ENCODE data around the gene S100A3. TPM values are rescaled to one million over a fixed set of nuclear protein-coding genes. Genes with fewer than 3 reads are reported as not detected.

Gene S100A3
- total RNA-seq, 2 experiments from 2014 or later, result not detected

GRCh38 chr1:153545067-153546055, 3.7 kb downstream of the S100A3 start, which contains the start of gene S100A4:
TSS of gene S100A4 (minus strand) at chr1:153545806. CDS start at chr1:153544794, 1,012 bp downstream.
- H3K9me3 Mint-ChIP-seq, result no peaks in the 10 kb centered on the region
- peaks cover 49% of the 10 kb centered on the region for H3K36me3 Mint-ChIP-seq (ENCODE audit: low read depth)

GRCh38 chr1:153544453-153545066, 4.5 kb downstream of the S100A3 start:
- Mint-ChIP-seq H3K36me3 (ENCODE audit: low read depth) (peaks cover 57% of the 10 kb centered on the region), H3K27ac (peak overlapping the region; percentile 98), H3K9me3 (no peaks in the 10 kb centered on the region), H3K4me1 (peaks cover 95% of the 10 kb centered on the region), H3K27me3 (no peaks in the 10 kb centered on the region), H3K4me3 (peak overlapping the region; percentile 96)
- ChIA-PET POLR2A (interaction anchor here (0.5 to 4.5 kb wide), 17 partner anchors 9 to 433 kb away, joined by 3 to 281 read pairs (median 5); partner anchors contain the start of genes CHTOP, JTB, S100A2 and S100A6), CTCF (interaction anchor here (0.6 to 6.5 kb wide), 12 partner anchors 10 to 113 kb away, joined by 3 to 117 read pairs (median 7); partner anchors contain the start of genes CHTOP, S100A2 and S100A6)
- no peak for DNase-seq

More at GRCh38 chr1:153545067-153546055, 3.7 kb downstream of the S100A3 start, which contains the start of gene S100A4:
- peak within 1 kb of the TSS; percentile 98 for H3K27ac Mint-ChIP-seq
- peak within 1 kb of the TSS; percentile 96 for H3K4me3 Mint-ChIP-seq
- CTCF ChIA-PET, result interaction anchor here (0.8 to 6.5 kb wide), 13 partner anchors 9 to 89 kb away, joined by 3 to 117 read pairs (median 5); partner anchors contain the start of genes CHTOP, S100A2 and S100A6
- POLR2A ChIA-PET, result interaction anchor here (0.5 to 4.5 kb wide), 21 partner anchors 8 to 612 kb away, joined by 3 to 281 read pairs (median 4); partner anchors contain the start of genes CHTOP, JTB, S100A2 and S100A6
- H3K27me3 Mint-ChIP-seq, result peaks cover 3% of the 10 kb centered on the region
- peak; percentile 97 for DNase-seq
- H3K4me1 Mint-ChIP-seq, result peaks cover 90% of the 10 kb centered on the region

GRCh38 chr1:153543736-153544135, 5.3 kb downstream of the S100A3 start:
- ChIA-PET POLR2A (interaction anchor here (0.6 to 4.5 kb wide), 6 partner anchors 10 to 91 kb away, joined by 3 to 281 read pairs (median 20); partner anchors contain the start of genes CHTOP, S100A2 and S100A6), CTCF (interaction anchor here (0.6 to 6.5 kb wide), 5 partner anchors 8 to 114 kb away, joined by 3 to 117 read pairs (median 22); partner anchors contain the start of genes S100A2 and S100A6)
- no peaks in the 10 kb centered on the region for H3K9me3 Mint-ChIP-seq
- H3K4me1 Mint-ChIP-seq, result peaks cover 90% of the 10 kb centered on the region
- H3K4me3 Mint-ChIP-seq, result peak overlapping the region; percentile 96
- peaks cover 60% of the 10 kb centered on the region for H3K36me3 Mint-ChIP-seq (ENCODE audit: low read depth)
- DNase-seq, result no peak
- H3K27ac Mint-ChIP-seq, result peak overlapping the region; percentile 98
- no peaks in the 10 kb centered on the region for H3K27me3 Mint-ChIP-seq

- ChIA-PET POLR2A (interaction anchor here (0.6 to 4.5 kb wide), 4 partner anchors 9 to 55 kb away, joined by 3 to 281 read pairs (median 52); partner anchors contain the start of genes S100A2 and S100A6), CTCF (interaction anchor here (1.8 to 6.5 kb wide), 3 partner anchors 9 to 25 kb away, joined by 3 to 117 read pairs (median 26); partner anchors contain the start of gene S100A6)
- no peak for DNase-seq
- H3K36me3 Mint-ChIP-seq (ENCODE audit: low read depth), result peaks cover 63% of the 10 kb centered on the region
- no peaks in the 10 kb centered on the region for H3K9me3 Mint-ChIP-seq
- peak overlapping the region; percentile 96 for H3K4me3 Mint-ChIP-seq
- peak overlapping the region; percentile 98 for H3K27ac Mint-ChIP-seq
- H3K4me1 Mint-ChIP-seq, result peaks cover 88% of the 10 kb centered on the region
- H3K27me3 Mint-ChIP-seq, result no peaks in the 10 kb centered on the region
Observed at GRCh38 chr1:153542956-153543711, 5.9 kb downstream of the S100A3 start.

GRCh38 chr1:153541641-153542590, 7.1 kb downstream of the S100A3 start:
- Mint-ChIP-seq H3K4me1 (peaks cover 90% of the 10 kb centered on the region), H3K27ac (peak overlapping the region; percentile 98), H3K4me3 (peak overlapping the region; percentile 96), H3K36me3 (ENCODE audit: low read depth) (peaks cover 67% of the 10 kb centered on the region), H3K9me3 (no peaks in the 10 kb centered on the region), H3K27me3 (no peaks in the 10 kb centered on the region)
- ChIA-PET CTCF (interaction anchor here (0.9 to 2.8 kb wide), 5 partner anchors 8 to 92 kb away, joined by 3 to 19 read pairs (median 7); partner anchors contain the start of gene CHTOP), POLR2A (interaction anchor here (1.8 to 4.5 kb wide), 5 partner anchors 8 to 92 kb away, joined by 5 to 281 read pairs (median 28); partner anchors contain the start of genes CHTOP, S100A2 and S100A6)
- no peak for DNase-seq

GRCh38 chr1:153540394-153541361, 8.4 kb downstream of the S100A3 start, which contains the start of gene S100A5:
TSS of gene S100A5 (minus strand) at chr1:153540934. CDS start at chr1:153540191, 743 bp downstream.
- peak; percentile 73 for DNase-seq
- peaks cover 73% of the 10 kb centered on the region for H3K36me3 Mint-ChIP-seq (ENCODE audit: low read depth)
- no peaks in the 10 kb centered on the region for H3K27me3 Mint-ChIP-seq
- H3K9me3 Mint-ChIP-seq, result no peaks in the 10 kb centered on the region
- CTCF ChIA-PET, result interaction anchor here (0.7 to 2.8 kb wide), 11 partner anchors 8 to 93 kb away, joined by 3 to 19 read pairs (median 5); partner anchors contain the start of genes CHTOP and S100A14
- H3K4me1 Mint-ChIP-seq, result peaks cover 88% of the 10 kb centered on the region
- POLR2A ChIA-PET, result interaction anchor here (0.9 to 4.1 kb wide), 12 partner anchors 8 to 426 kb away, joined by 3 to 43 read pairs (median 4); partner anchors contain the start of genes CHTOP and S100A2
- H3K4me3 Mint-ChIP-seq, result peak within 1 kb of the TSS; percentile 60
- peak within 1 kb of the TSS; percentile 98 for H3K27ac Mint-ChIP-seq

- H3K27ac Mint-ChIP-seq, result peak overlapping the region; percentile 98
- H3K4me1 Mint-ChIP-seq, result peaks cover 81% of the 10 kb centered on the region
- no peak overlapping the region for H3K4me3 Mint-ChIP-seq
- POLR2A ChIA-PET, result interaction anchor here (1.0 to 4.1 kb wide), 9 partner anchors 7 to 427 kb away, joined by 4 to 43 read pairs (median 5); partner anchors contain the start of genes CHTOP and S100A2
- H3K36me3 Mint-ChIP-seq (ENCODE audit: low read depth), result peaks cover 71% of the 10 kb centered on the region
- no peak for DNase-seq
- CTCF ChIA-PET, result interaction anchor here (1.2 to 2.8 kb wide), 8 partner anchors 7 to 94 kb away, joined by 3 to 19 read pairs (median 5); partner anchors contain the start of gene CHTOP
- no peaks in the 10 kb centered on the region for H3K27me3 Mint-ChIP-seq
- H3K9me3 Mint-ChIP-seq, result no peaks in the 10 kb centered on the region
Observed at GRCh38 chr1:153539395-153540093, 9.5 kb downstream of the S100A3 start.

GRCh38 chr1:153538315-153538821, 10.7 kb downstream of the S100A3 start:
- peak overlapping the region; percentile 94 for H3K27ac Mint-ChIP-seq
- no peak overlapping the region for H3K4me3 Mint-ChIP-seq
- no peak for DNase-seq
- H3K4me1 Mint-ChIP-seq, result peaks cover 80% of the 10 kb centered on the region
- peaks cover 71% of the 10 kb centered on the region for H3K36me3 Mint-ChIP-seq (ENCODE audit: low read depth)
- no peaks in the 10 kb centered on the region for H3K9me3 Mint-ChIP-seq
- CTCF ChIA-PET, result no interaction called here
- POLR2A ChIA-PET, result interaction anchor here (0.8 to 4.1 kb wide), 2 partner anchors 18 to 27 kb away, joined by 3 to 43 read pairs; partner anchors contain the start of gene S100A2
- H3K27me3 Mint-ChIP-seq, result no peaks in the 10 kb centered on the region

- DNase-seq, result no peak
- CTCF ChIA-PET, result interaction anchor here (1.0 to 1.3 kb wide), 2 partner anchors 29 to 31 kb away, joined by 3 to 4 read pairs; partner anchors contain the start of gene S100A2
- no peaks in the 10 kb centered on the region for H3K27me3 Mint-ChIP-seq
- H3K4me1 Mint-ChIP-seq, result peaks cover 79% of the 10 kb centered on the region
- H3K9me3 Mint-ChIP-seq, result no peaks in the 10 kb centered on the region
- H3K4me3 Mint-ChIP-seq, result peak overlapping the region; percentile 20
- POLR2A ChIA-PET, result interaction anchor here (0.8 to 7.1 kb wide), 4 partner anchors 7 to 26 kb away, joined by 3 to 281 read pairs (median 96); partner anchors contain the start of genes S100A2 and S100A4
- H3K27ac Mint-ChIP-seq, result peak overlapping the region; percentile 94
- peaks cover 64% of the 10 kb centered on the region for H3K36me3 Mint-ChIP-seq (ENCODE audit: low read depth)
Observed at GRCh38 chr1:153537376-153537730, 11.7 kb downstream of the S100A3 start.
